Epithelial cell of esophagus (primary cell): ENCODE results near the gene TRIM43.
"Not testable (repeated sequence)": the region's sequence is repeated elsewhere in the genome, so short reads cannot be mapped to it uniquely, and the experiment has no call there.

ENCODE experiments used
- DNase-seq: peaks from one replicate; pipeline ENCODE4 v3.0.0; 2010; ENCODE audit warnings: low read depth
- H3K4me3 ChIP-seq: 2 replicates; pipeline ENCODE4 v1.5.1; 2011; ENCODE audit warnings: mild to moderate bottlenecking, low read length, control low read depth
- CTCF ChIP-seq: IDR thresholded peaks from 2 replicates; pipeline ENCODE4 v1.5.1; 2011; ENCODE audit warnings: low read depth, mild to moderate bottlenecking, low read length, control low read depth, inconsistent platforms; ENCODE audit not compliant: insufficient read depth; ENCODE audit errors: missing control alignments

Gene TRIM43

GRCh38 chr2:95591701-95592100, at the start of gene TRIM43:
Gene TRIM43, plus strand, starts transcription at chr2:95592001. Its CDS starts 2,023 bp downstream, at chr2:95594024.
- not testable (repeated sequence) for H3K4me3 ChIP-seq, DNase-seq

- no peak overlapping the region for H3K4me3 ChIP-seq
- no peak for TF ChIP-seq CTCF
- DNase-seq, result no peak
Observed at GRCh38 chr2:95551055-95551568, 40.7 kb upstream of the TRIM43 start.

GRCh38 chr2:95552911-95553310, 38.9 kb upstream of the TRIM43 start:
- H3K4me3 ChIP-seq, result no peak overlapping the region
- no peak for TF ChIP-seq CTCF
- no peak for DNase-seq

- TF ChIP-seq CTCF, result no peak
- no peak overlapping the region for H3K4me3 ChIP-seq
- DNase-seq, result no peak
Observed at GRCh38 chr2:95569170-95569569, 22.6 kb upstream of the TRIM43 start.

GRCh38 chr2:95573866-95574265, 17.9 kb upstream of the TRIM43 start:
- H3K4me3 ChIP-seq, result no peak overlapping the region
- no peak for TF ChIP-seq CTCF
- no peak for DNase-seq

GRCh38 chr2:95574506-95574905, 17.3 kb upstream of the TRIM43 start:
- TF ChIP-seq CTCF, result no peak
- no peak overlapping the region for H3K4me3 ChIP-seq
- no peak for DNase-seq

GRCh38 chr2:95575857-95576256, 15.9 kb upstream of the TRIM43 start:
- TF ChIP-seq CTCF, result no peak
- no peak overlapping the region for H3K4me3 ChIP-seq
- DNase-seq, result no peak
